Stimulated activated CD4-positive, alpha-beta T cell treated with anti-CD3 and anti-CD28 coated beads, TNF-alpha, amount 100 ng/mL, for 48 hours (primary cell): ENCODE data around the gene BAHCC1.
A peak's percentile ranks its signal among the peaks of the same experiment; 100 is the strongest.

ENCODE experiments used
- DNase-seq, 3 donors: peaks; one replicate each; pipeline ENCODE4 v3.0.0-alpha.2; 2020; ENCODE audit warnings: low read depth in 3 of 3

BAHCC1 gene

GRCh38 chr17:81514739-81515529 lies 119.7 kb downstream of the BAHCC1 start:
- DNase-seq, result peak in 1 of 3 donors; percentile 72

GRCh38 chr17:81515530-81516041 lies 120.3 kb downstream of the BAHCC1 start:
- no peak for DNase-seq
